Mesenchymal stem cell (in vitro differentiated cells and primary cell): ENCODE results near the gene MUC22.

ENCODE experiments used
- DNase-seq: peaks from one replicate; pipeline ENCODE4 v3.0.0-alpha.2; 2013
- H2AFZ ChIP-seq: one replicate; pipeline ENCODE4 v1.6.1; 2013; ENCODE audit warnings: low read depth, mild to moderate bottlenecking, control low read depth, inconsistent platforms, low read length, moderate library complexity
- H2AK5ac ChIP-seq: 2 replicates; pipeline ENCODE4 v1.6.1; 2013; ENCODE audit warnings: low read length, moderate library complexity, mild to moderate bottlenecking, inconsistent platforms; ENCODE audit not compliant: severe bottlenecking
- H2BK120ac ChIP-seq: one replicate; pipeline ENCODE4 v1.6.1; 2013; ENCODE audit warnings: low read depth, mild to moderate bottlenecking, inconsistent platforms, low read length, moderate library complexity
- H2BK12ac ChIP-seq, 2 experiments: one replicate each; pipeline ENCODE4 v1.6.1; 2013; ENCODE audit warnings: inconsistent platforms in 2 of 2, low read length in 2 of 2, mild to moderate bottlenecking in 2 of 2, moderate library complexity in 2 of 2, control low read depth in 1 of 2
- H2BK15ac ChIP-seq: one replicate; pipeline ENCODE4 v1.6.1; 2013; ENCODE audit warnings: mild to moderate bottlenecking, low read depth, inconsistent platforms; ENCODE audit not compliant: poor library complexity, severe bottlenecking
- H2BK5ac ChIP-seq: 2 replicates; pipeline ENCODE4 v1.6.1; 2013; ENCODE audit warnings: low read depth, mild to moderate bottlenecking, low read length, control low read depth, inconsistent platforms; ENCODE audit not compliant: poor library complexity, severe bottlenecking
- H3K14ac ChIP-seq, 2 experiments: one replicate each; pipeline ENCODE4 v1.6.1; 2013; ENCODE audit warnings: inconsistent platforms in 2 of 2, low read length in 2 of 2, control low read depth in 1 of 2, mild to moderate bottlenecking in 1 of 2, moderate library complexity in 1 of 2
- H3K18ac ChIP-seq, 2 experiments: one replicate each; pipeline ENCODE4 v1.6.1; 2013; ENCODE audit warnings: inconsistent platforms in 2 of 2, low read length in 2 of 2, control low read depth in 1 of 2, low read depth in 1 of 2, mild to moderate bottlenecking in 1 of 2
- H3K23ac ChIP-seq, 2 experiments: one replicate each; pipeline ENCODE4 v1.6.1; 2013; ENCODE audit warnings: inconsistent platforms in 2 of 2, low read length in 2 of 2, mild to moderate bottlenecking in 2 of 2, moderate library complexity in 2 of 2, control low read depth in 1 of 2
- H3K27ac ChIP-seq: 2 replicates; pipeline ENCODE4 v1.5.1; 2013; ENCODE audit warnings: mild to moderate bottlenecking, moderate library complexity, low read length, control low read depth, inconsistent platforms; ENCODE audit not compliant: poor library complexity, severe bottlenecking
- H3K27me3 ChIP-seq, 2 experiments: 2 replicates each; pipeline versions ENCODE4 v1.6.1 to v1.7.0; 2013; ENCODE audit warnings: low read length in 2 of 2, mild to moderate bottlenecking in 2 of 2, moderate library complexity in 2 of 2, control low read depth in 1 of 2, inconsistent platforms in 1 of 2; ENCODE audit not compliant: control insufficient read depth in 1 of 2, insufficient read depth in 1 of 2
- H3K36me3 ChIP-seq, 2 experiments: 2 replicates each; pipeline versions ENCODE4 v1.6.1 to v1.7.0; 2013; ENCODE audit warnings: low read length in 2 of 2, control low read depth in 1 of 2, inconsistent platforms in 1 of 2, low read depth in 1 of 2, mild to moderate bottlenecking in 1 of 2; ENCODE audit not compliant: insufficient read depth in 2 of 2, control insufficient read depth in 1 of 2
- H3K4ac ChIP-seq, 2 experiments: one replicate each; pipeline ENCODE4 v1.6.1; 2013; ENCODE audit warnings: inconsistent platforms in 2 of 2, low read length in 2 of 2, mild to moderate bottlenecking in 2 of 2, moderate library complexity in 2 of 2, control low read depth in 1 of 2, low read depth in 1 of 2
- H3K4me1 ChIP-seq: 2 replicates; pipeline ENCODE4 v1.6.1; 2013; ENCODE audit warnings: low read depth, low read length, control low read depth; ENCODE audit not compliant: control insufficient read depth, insufficient read depth
- H3K4me2 ChIP-seq: 2 replicates; pipeline ENCODE4 v1.6.1; 2013; ENCODE audit warnings: low read length, mild to moderate bottlenecking, inconsistent platforms; ENCODE audit not compliant: poor library complexity, severe bottlenecking
- H3K4me3 ChIP-seq, 2 experiments: 2 replicates each; pipeline versions ENCODE4 v1.5.1 to v1.7.0; 2013; ENCODE audit warnings: low read length in 2 of 2, mild to moderate bottlenecking in 2 of 2, control low read depth in 1 of 2, low read depth in 1 of 2; ENCODE audit not compliant: insufficient read depth in 1 of 2
- H3K79me1 ChIP-seq: replicated peaks from 2 replicates; pipeline ENCODE4 v1.6.1; 2013; ENCODE audit warnings: mild to moderate bottlenecking, control low read depth, low read length, inconsistent platforms; ENCODE audit not compliant: poor library complexity, severe bottlenecking
- H3K9ac ChIP-seq: 2 replicates; pipeline ENCODE4 v1.7.0; 2013; ENCODE audit warnings: mild to moderate bottlenecking, low read length, moderate library complexity
- H3K9me3 ChIP-seq: 2 replicates; pipeline ENCODE4 v1.7.0; 2013; ENCODE audit warnings: mild to moderate bottlenecking, low read length; ENCODE audit not compliant: control insufficient read depth
- H4K8ac ChIP-seq: one replicate; pipeline ENCODE4 v1.6.1; 2013; ENCODE audit warnings: inconsistent platforms, mild to moderate bottlenecking, low read length, moderate library complexity
- H4K91ac ChIP-seq: one replicate; pipeline ENCODE4 v1.6.1; 2013; ENCODE audit warnings: mild to moderate bottlenecking, low read length, inconsistent platforms
- WGBS: methylation state at CpG from one replicate; pipeline ENCODE4 v1.1.7; 2013; ENCODE audit warnings: mixed read lengths; 5-methylcytosine and 5-hydroxymethylcytosine counted together

The MUC22 gene

DNA sequence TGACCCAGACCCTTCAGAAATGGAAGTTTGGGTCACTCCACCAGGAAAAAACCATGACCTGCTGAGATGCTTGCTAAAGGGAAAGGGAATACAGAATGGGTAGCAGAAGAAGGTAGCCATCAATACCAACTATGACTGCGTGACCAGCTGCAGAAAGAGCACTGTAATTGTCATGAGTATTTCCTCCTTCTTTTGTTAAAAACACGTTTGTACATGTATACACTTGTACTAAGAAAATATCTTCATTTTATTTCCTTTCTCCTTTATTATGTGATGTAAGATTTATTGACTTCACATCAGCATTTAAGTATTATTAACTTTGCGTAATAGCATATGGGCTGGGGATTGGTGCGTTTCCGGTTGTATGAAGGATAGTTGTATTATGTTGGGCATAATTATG, 39.3 kb upstream of the MUC22 start:
- Histone ChIP-seq H3K9ac (no peak overlapping the region), H3K14ac (no peak overlapping the region), H4K8ac (no peak overlapping the region), H2AK5ac (no peak overlapping the region), H2AFZ (no peak overlapping the region), H3K4ac (no peak overlapping the region), H3K23ac (no peak overlapping the region), H3K27me3 (peaks cover 7 to 20% of the 10 kb centered on the region in 2 experiments), H3K36me3 (no peaks in the 10 kb centered on the region), H3K4me1 (no peaks in the 10 kb centered on the region), H3K79me1 (no peaks in the 10 kb centered on the region), H3K27ac (no peak overlapping the region), H4K91ac (no peak overlapping the region), H2BK12ac (no peak overlapping the region), H3K18ac (no peak overlapping the region), H2BK5ac (no peak overlapping the region), H2BK120ac (no peak overlapping the region), H3K4me3 (no peak overlapping the region), H3K9me3 (no peaks in the 10 kb centered on the region), H2BK15ac (no peak overlapping the region), H3K4me2 (no peak overlapping the region)
- DNase-seq, result no peak
- WGBS, result over 99% methylated on average over 3 of the region's 5 CpGs

DNA sequence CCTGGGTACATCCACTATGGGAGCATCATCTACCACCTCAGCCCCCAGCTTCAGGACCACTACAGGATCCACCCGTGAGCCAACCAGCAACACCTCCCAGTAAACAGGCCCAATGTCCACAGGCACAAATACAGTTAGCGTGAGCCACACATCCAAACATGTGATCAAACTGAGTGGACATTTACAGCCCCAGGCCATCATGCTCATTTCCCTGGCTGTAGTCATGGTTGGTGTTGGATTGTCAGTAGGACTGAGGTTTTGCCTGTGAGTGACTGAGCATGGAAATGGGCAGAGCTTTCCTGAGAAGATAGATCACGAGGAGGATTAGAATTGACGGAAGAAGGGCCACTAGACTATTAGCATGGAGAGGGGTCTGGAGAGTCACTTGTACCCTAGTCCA, 37.5 kb upstream of the MUC22 start:
- no peak overlapping the region for H4K91ac ChIP-seq
- WGBS, result 99% methylated on average over 4 of the region's 4 CpGs
- DNase-seq, result no peak
- no peak overlapping the region for H4K8ac ChIP-seq
- H3K4ac ChIP-seq, result no peak overlapping the region
- no peak overlapping the region for H3K18ac ChIP-seq
- H3K27me3 ChIP-seq, result peaks cover 7 to 20% of the 10 kb centered on the region in 2 experiments
- H2AFZ ChIP-seq, result no peak overlapping the region
- no peak overlapping the region for H3K4me3 ChIP-seq
- H3K9ac ChIP-seq, result no peak overlapping the region
- H2BK5ac ChIP-seq, result no peak overlapping the region
- no peak overlapping the region for H3K27ac ChIP-seq
- no peak overlapping the region for H3K14ac ChIP-seq
- H3K9me3 ChIP-seq, result no peaks in the 10 kb centered on the region
- H2AK5ac ChIP-seq, result no peak overlapping the region
- no peaks in the 10 kb centered on the region for H3K36me3 ChIP-seq
- H3K23ac ChIP-seq, result no peak overlapping the region
- H2BK15ac ChIP-seq, result no peak overlapping the region
- H3K79me1 ChIP-seq, result no peaks in the 10 kb centered on the region
- no peaks in the 10 kb centered on the region for H3K4me1 ChIP-seq
- H3K4me2 ChIP-seq, result no peak overlapping the region
- H2BK12ac ChIP-seq, result no peak overlapping the region
- no peak overlapping the region for H2BK120ac ChIP-seq

DNA sequence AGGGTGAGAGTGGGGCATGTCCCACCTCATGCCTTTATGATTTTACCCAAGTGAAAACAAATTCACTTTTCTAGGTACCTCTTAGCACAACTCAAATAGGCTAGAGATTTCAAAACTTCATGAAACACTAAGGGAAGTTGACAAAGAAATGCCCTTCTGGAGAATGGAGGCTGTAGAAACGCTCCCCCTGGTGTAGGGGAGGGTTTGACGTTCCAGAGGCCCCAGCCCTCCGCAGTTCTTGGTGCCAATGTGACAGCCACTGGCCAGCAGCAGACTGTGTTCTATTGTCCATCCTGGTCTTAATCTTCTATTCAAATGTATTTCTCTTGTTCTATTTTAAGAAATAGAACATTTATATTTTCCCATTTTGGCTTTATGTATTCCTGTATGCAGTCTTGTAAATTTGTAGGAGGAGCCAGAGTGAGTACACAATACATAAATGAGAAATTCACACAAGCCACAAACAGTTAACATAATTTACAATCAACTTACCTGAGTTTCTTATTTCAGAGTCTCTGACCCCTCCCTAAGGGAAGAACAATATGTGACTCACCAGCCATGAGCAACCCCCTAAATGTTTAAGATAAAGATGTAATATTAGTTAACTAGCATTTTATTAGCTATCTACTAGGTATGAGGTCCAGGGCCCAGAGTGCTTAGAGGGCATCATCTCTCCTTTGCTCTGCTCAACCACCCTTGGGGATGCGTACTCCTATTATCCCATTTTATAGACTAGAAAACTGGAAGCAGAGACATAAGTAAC, 35.6 kb upstream of the MUC22 start:
- Histone ChIP-seq H2BK120ac (no peak overlapping the region), H3K9me3 (no peaks in the 10 kb centered on the region), H3K4ac (no peak overlapping the region), H3K18ac (no peak overlapping the region), H2AFZ (no peak overlapping the region), H3K4me2 (no peak overlapping the region), H3K27me3 (peaks cover 13 to 20% of the 10 kb centered on the region in 2 experiments), H3K14ac (no peak overlapping the region), H3K36me3 (no peaks in the 10 kb centered on the region), H2BK5ac (no peak overlapping the region), H2BK15ac (no peak overlapping the region), H3K4me1 (no peaks in the 10 kb centered on the region), H3K23ac (no peak overlapping the region), H3K27ac (no peak overlapping the region), H4K91ac (no peak overlapping the region), H3K4me3 (no peak overlapping the region), H4K8ac (no peak overlapping the region), H2BK12ac (no peak overlapping the region), H3K9ac (no peak overlapping the region), H3K79me1 (no peaks in the 10 kb centered on the region), H2AK5ac (no peak overlapping the region)
- no peak for DNase-seq
- WGBS, result 61% methylated on average over 3 of the region's 4 CpGs

DNA sequence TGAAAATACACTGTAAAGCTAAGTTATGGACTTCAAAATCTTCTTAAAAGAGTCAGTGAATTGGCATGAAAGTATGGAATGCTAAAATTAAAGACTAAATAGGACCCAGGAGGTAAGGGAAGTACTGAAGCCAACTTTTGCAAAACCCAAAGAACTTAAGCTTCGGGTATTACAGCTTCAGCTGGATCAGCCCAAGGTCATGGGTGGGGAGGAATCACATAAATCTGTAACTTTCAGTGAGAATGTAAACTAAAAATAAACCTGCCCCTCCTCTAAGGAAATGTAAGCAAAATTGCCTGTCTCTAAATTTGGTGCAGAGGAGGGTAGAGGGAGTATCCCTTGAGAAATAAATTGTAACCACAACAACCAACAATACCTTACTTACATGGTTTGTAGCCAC, 31.1 kb upstream of the MUC22 start:
- no peaks in the 10 kb centered on the region for H3K79me1 ChIP-seq
- H4K8ac ChIP-seq, result no peak overlapping the region
- H3K4ac ChIP-seq, result no peak overlapping the region
- no peak overlapping the region for H2AFZ ChIP-seq
- no peaks in the 10 kb centered on the region for H3K9me3 ChIP-seq
- no peak overlapping the region for H2BK5ac ChIP-seq
- H4K91ac ChIP-seq, result no peak overlapping the region
- no peak overlapping the region for H2BK15ac ChIP-seq
- no peak overlapping the region for H2BK12ac ChIP-seq
- no peak overlapping the region for H3K9ac ChIP-seq
- H3K27ac ChIP-seq, result no peak overlapping the region
- no peak overlapping the region for H3K4me2 ChIP-seq
- peak overlapping the region in 1 of 2 experiments; percentile 27 for H3K4me3 ChIP-seq
- no peak for DNase-seq
- WGBS, result 55% methylated on average over 1 of the region's 1 CpG
- H2AK5ac ChIP-seq, result no peak overlapping the region
- H3K27me3 ChIP-seq, result peaks cover 6 to 10% of the 10 kb centered on the region in 2 experiments
- no peak overlapping the region for H3K23ac ChIP-seq
- H3K18ac ChIP-seq, result no peak overlapping the region
- no peak overlapping the region for H3K14ac ChIP-seq
- peaks cover 4% of the 10 kb centered on the region for H3K4me1 ChIP-seq
- H3K36me3 ChIP-seq, result no peaks in the 10 kb centered on the region
- H2BK120ac ChIP-seq, result no peak overlapping the region
